Measurements from ENCODE around the gene GABRB2.

GABRB2 gene

DNA sequence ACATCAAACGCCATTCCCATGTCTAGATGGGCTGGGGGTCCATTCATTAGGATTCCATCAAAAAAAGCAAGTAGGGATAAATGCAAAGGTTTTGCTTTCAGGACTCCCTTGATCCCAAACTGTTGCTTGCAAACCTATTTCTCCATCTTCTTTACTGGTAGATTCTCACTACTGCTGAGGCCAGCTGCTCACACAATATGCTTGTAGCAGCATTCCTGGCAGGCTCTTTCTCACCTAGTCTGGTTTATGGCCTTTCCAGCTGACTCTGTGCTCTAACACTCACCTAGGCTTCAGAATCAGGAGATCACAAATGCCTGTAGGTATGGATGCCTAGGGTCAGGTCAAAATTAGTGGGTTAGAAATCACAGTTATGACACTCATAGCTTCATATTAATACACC is 274.7 kb downstream of the GABRB2 start:
- DNase-seq (ENCODE audit: low read depth), result no peak
- H3K4me3 ChIP-seq (ENCODE audit: low read depth, low read length), result no peak overlapping the region
- TF ChIP-seq CTCF (IDR thresholded peaks at IDR 0.05; ENCODE audit: control insufficient read depth, extremely low read depth, insufficient read depth), result no peak

GRCh38 chr5:161269125-161269524 is 277.4 kb downstream of the GABRB2 start:
- no peak overlapping the region for H3K4me3 ChIP-seq (ENCODE audit: low read depth, low read length)
- DNase-seq (ENCODE audit: low read depth), result no peak
- no peak for TF ChIP-seq CTCF (IDR thresholded peaks at IDR 0.05; ENCODE audit: control insufficient read depth, extremely low read depth, insufficient read depth)

DNA sequence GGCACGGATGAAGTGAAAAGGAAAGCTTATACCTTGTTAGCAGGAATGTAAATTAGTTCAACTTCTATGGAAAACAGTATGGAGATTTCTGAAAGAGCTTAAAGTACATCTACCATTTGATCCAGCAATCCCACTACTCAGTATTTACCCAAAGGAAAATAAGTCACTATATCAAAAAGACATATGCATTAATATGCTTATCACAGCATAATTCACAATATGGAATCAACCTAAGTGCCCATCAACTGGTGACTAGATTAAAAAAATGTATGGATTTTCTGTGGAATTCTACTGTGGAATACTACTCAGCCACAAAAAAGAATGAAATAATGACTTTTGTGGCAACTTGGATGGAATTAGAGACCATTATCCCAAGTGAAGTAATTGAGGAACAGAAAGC is 279.6 kb downstream of the GABRB2 start:
- no peak for DNase-seq (ENCODE audit: low read depth)
- TF ChIP-seq CTCF (IDR thresholded peaks at IDR 0.05; ENCODE audit: control insufficient read depth, extremely low read depth, insufficient read depth), result no peak
- H3K4me3 ChIP-seq (ENCODE audit: low read depth, low read length), result no peak overlapping the region

DNA sequence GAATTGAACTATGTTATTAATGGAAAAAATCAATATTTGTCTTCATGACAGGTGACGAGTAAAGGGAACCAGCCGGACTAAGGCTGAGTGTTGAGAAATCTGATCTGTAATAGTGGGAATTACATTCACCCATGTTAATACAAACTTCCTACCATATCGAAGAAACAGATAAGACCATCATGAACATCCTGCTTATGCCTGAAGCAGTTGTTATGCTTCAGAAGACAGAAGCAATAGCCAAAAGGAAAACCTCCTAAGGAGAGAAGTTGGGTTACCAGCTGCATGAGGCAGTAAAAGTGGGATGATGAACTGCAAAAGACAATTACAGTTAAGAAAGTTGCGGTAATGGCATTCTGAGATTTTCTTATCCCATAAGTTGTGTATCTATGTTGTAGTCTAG is 281.5 kb downstream of the GABRB2 start:
- H3K4me3 ChIP-seq (ENCODE audit: low read depth, low read length), result no peak overlapping the region
- no peak for TF ChIP-seq CTCF (IDR thresholded peaks at IDR 0.05; ENCODE audit: control insufficient read depth, extremely low read depth, insufficient read depth)
- DNase-seq (ENCODE audit: low read depth), result no peak

DNA sequence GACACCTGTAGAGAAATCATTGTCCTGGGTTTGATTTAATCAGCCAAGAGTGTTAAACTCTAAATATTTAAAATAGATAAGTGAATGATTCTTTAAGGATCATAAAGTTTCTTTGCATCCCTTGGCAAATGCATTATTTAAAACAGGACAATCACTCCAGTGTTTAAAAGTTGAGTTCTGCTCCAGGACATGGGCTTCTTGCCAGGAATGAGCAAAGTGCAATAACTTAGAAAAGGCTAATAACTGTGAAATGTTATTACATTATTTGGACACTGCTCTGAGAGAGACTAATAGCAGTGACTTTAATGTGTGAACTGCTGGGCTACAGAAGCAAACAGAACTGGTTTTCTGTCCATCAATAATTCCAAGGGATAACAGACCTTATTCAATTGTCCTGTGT is 283.3 kb downstream of the GABRB2 start:
- no peak overlapping the region for H3K4me3 ChIP-seq (ENCODE audit: low read depth, low read length)
- TF ChIP-seq CTCF (IDR thresholded peaks at IDR 0.05; ENCODE audit: control insufficient read depth, extremely low read depth, insufficient read depth), result no peak
- no peak for DNase-seq (ENCODE audit: low read depth)

DNA sequence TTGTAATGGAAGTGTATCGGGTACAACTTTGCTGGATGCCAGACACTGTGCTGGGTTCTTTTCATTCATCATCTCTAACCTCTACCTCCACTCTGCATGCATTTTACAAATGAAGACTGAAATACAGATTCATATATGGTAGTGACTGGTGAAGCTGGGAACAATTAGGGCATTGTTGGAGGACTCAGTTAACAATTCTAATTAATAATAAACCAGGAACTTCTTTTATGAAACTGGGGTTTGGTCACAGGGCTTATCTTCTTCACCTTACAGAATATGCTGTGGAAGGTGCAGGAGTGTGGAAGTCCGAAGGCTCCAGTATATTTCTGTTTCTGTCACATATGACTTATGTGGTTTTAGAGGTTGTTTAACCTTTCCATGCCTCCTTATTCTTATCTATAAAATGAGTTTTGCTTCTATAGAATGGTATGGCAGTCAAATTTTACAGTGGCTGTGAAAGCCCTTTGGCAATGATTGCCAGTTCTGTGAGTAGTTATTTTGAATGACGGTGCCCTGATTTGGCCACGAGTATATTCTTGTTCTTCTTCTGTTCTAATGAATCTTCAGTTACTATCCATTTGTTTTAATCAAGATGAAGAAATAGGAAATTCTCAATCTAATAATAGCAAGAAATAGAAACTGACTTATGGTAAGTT is 284.7 kb downstream of the GABRB2 start:
- no peak for DNase-seq (ENCODE audit: low read depth)
- TF ChIP-seq CTCF (IDR thresholded peaks at IDR 0.05; ENCODE audit: control insufficient read depth, extremely low read depth, insufficient read depth), result no peak
- no peak overlapping the region for H3K4me3 ChIP-seq (ENCODE audit: low read depth, low read length)

GRCh38 chr5:161258438-161258837 is 288.1 kb downstream of the GABRB2 start:
- no peak for TF ChIP-seq CTCF (IDR thresholded peaks at IDR 0.05; ENCODE audit: control insufficient read depth, extremely low read depth, insufficient read depth)
- no peak for DNase-seq (ENCODE audit: low read depth)
- H3K4me3 ChIP-seq (ENCODE audit: low read depth, low read length), result no peak overlapping the region

All from LNCaP clone FGC (cell line).